Endodermal cell (in vitro differentiated cells): ENCODE results near the gene RAB11B. TPM values are rescaled to one million over a fixed set of nuclear protein-coding genes. Genes with fewer than 3 reads are reported as not detected.

Experiments used
- DNase-seq: peaks from one replicate; pipeline ENCODE4 v3.0.0-alpha.2; 2017
- H3K27ac ChIP-seq: 2 replicates; pipeline ENCODE4 v1.5.1; 2013; ENCODE audit warnings: mild to moderate bottlenecking, low read depth, low read length, moderate library complexity
- H3K27me3 ChIP-seq: 2 replicates; pipeline ENCODE4 v1.6.1; 2013; ENCODE audit warnings: mild to moderate bottlenecking, low read length, moderate library complexity; ENCODE audit not compliant: insufficient read depth, control insufficient read depth, poor library complexity, severe bottlenecking
- H3K36me3 ChIP-seq: 2 replicates; pipeline ENCODE4 v1.7.0; 2013; ENCODE audit warnings: mild to moderate bottlenecking, low read length, moderate library complexity; ENCODE audit not compliant: control insufficient read depth, insufficient read depth
- H3K4me1 ChIP-seq: one replicate; pipeline ENCODE4 v1.7.0; 2013; ENCODE audit warnings: low read length; ENCODE audit not compliant: control insufficient read depth, insufficient read depth
- H3K4me3 ChIP-seq: 2 replicates; pipeline ENCODE4 v1.5.1; 2013; ENCODE audit warnings: mild to moderate bottlenecking, low read length, moderate library complexity
- H3K9ac ChIP-seq: 2 replicates; pipeline ENCODE4 v1.6.1; 2013; ENCODE audit warnings: mild to moderate bottlenecking, low read length, moderate library complexity; ENCODE audit not compliant: poor library complexity, severe bottlenecking; ENCODE audit errors: extremely low read depth
- H3K9me3 ChIP-seq: 2 replicates; pipeline ENCODE4 v1.6.1; 2013; ENCODE audit warnings: mild to moderate bottlenecking, low read length, moderate library complexity; ENCODE audit not compliant: control insufficient read depth
- H3K27ac Mint-ChIP-seq: 2 replicates; pipeline ENCODE4 v1.8.0; 2020; ENCODE audit warnings: mixed read lengths
- H3K27me3 Mint-ChIP-seq: 2 replicates; pipeline ENCODE4 v1.8.0; 2021; ENCODE audit warnings: mild to moderate bottlenecking, mixed read lengths; ENCODE audit not compliant: insufficient read depth
- H3K36me3 Mint-ChIP-seq: 2 replicates; pipeline ENCODE4 v1.8.0; 2020; ENCODE audit warnings: low read depth, mixed read lengths
- H3K4me1 Mint-ChIP-seq: 2 replicates; pipeline ENCODE4 v1.8.0; 2020; ENCODE audit warnings: mixed read lengths
- H3K4me3 Mint-ChIP-seq: 2 replicates; pipeline ENCODE4 v1.8.0; 2020; ENCODE audit warnings: mild to moderate bottlenecking, moderate library complexity, mixed read lengths
- H3K9me3 Mint-ChIP-seq: 2 replicates; pipeline ENCODE4 v1.8.0; 2020; ENCODE audit warnings: mild to moderate bottlenecking, mixed read lengths
- WGBS, 2 experiments: methylation state at CpG; one replicate each; pipeline versions ENCODE4 v1.1.5 to v1.1.7; 2013; ENCODE audit warnings: missing lambda C conversion rate in 2 of 2, mixed read lengths in 1 of 2; ENCODE audit not compliant: insufficient coverage in 1 of 2, insufficient read length in 1 of 2; 5-methylcytosine and 5-hydroxymethylcytosine counted together
- total RNA-seq, 2 donors: library from RNA; stranded (reverse); fragmentation: NEBNext Ultra II Directional in 1 of 2; extraction: Animal tissue kit (Norgen Biotek cat#: 25700) in 1 of 2; gene quantifications; 2 replicates in 1 of 2; 3 replicates in 1 of 2; pipeline ENCODE4 v1.2.1, GENCODE V29; 2021
- TF ChIP-seq, protein P1 (sequence below): fragments of 200-600 bp; sonication (generic); conservative IDR thresholded peaks from 2 replicates; pipeline ENCODE4 v1.5.0; 2021; ENCODE audit warnings: antibody characterized with exemption, mild to moderate bottlenecking

RAB11B gene
- total RNA-seq, 2 donors from 2014 or later = 137 to 146 TPM

GRCh38 chr19:8397746-8398310, 7.7 kb downstream of the RAB11B start:
- Histone ChIP-seq H3K27me3 (no peaks in the 10 kb centered on the region), H3K4me1 (no peaks in the 10 kb centered on the region), H3K36me3 (peaks cover 20% of the 10 kb centered on the region), H3K27ac (no peak overlapping the region), H3K4me3 (no peak overlapping the region), H3K9me3 (no peaks in the 10 kb centered on the region), H3K9ac (no peak overlapping the region)
- TF ChIP-seq, protein P1, sequence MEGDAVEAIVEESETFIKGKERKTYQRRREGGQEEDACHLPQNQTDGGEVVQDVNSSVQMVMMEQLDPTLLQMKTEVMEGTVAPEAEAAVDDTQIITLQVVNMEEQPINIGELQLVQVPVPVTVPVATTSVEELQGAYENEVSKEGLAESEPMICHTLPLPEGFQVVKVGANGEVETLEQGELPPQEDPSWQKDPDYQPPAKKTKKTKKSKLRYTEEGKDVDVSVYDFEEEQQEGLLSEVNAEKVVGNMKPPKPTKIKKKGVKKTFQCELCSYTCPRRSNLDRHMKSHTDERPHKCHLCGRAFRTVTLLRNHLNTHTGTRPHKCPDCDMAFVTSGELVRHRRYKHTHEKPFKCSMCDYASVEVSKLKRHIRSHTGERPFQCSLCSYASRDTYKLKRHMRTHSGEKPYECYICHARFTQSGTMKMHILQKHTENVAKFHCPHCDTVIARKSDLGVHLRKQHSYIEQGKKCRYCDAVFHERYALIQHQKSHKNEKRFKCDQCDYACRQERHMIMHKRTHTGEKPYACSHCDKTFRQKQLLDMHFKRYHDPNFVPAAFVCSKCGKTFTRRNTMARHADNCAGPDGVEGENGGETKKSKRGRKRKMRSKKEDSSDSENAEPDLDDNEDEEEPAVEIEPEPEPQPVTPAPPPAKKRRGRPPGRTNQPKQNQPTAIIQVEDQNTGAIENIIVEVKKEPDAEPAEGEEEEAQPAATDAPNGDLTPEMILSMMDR = no peak
- no peak for DNase-seq
- H3K4me3 Mint-ChIP-seq = no peak overlapping the region
- H3K27me3 Mint-ChIP-seq = no peaks in the 10 kb centered on the region
- whole genome bisulfite sequencing, 2 experiments = 94 to 98% methylated on average over 5 to 10 of the region's 10 CpGs
- peaks cover 8% of the 10 kb centered on the region for H3K4me1 Mint-ChIP-seq
- H3K9me3 Mint-ChIP-seq = no peaks in the 10 kb centered on the region
- peaks cover 48% of the 10 kb centered on the region for H3K36me3 Mint-ChIP-seq
- no peak overlapping the region for H3K27ac Mint-ChIP-seq

- H3K4me3 Mint-ChIP-seq = no peak overlapping the region
- H3K4me1 Mint-ChIP-seq = peaks cover 8% of the 10 kb centered on the region
- peaks cover 53% of the 10 kb centered on the region for H3K36me3 Mint-ChIP-seq
- no peak overlapping the region for H3K9ac ChIP-seq
- no peak for DNase-seq
- no peak overlapping the region for H3K4me3 ChIP-seq
- no peaks in the 10 kb centered on the region for H3K9me3 Mint-ChIP-seq
- 89 to 96% methylated on average over 6 to 9 of the region's 9 CpGs for WGBS, 2 experiments
- no peaks in the 10 kb centered on the region for H3K27me3 ChIP-seq
- H3K27ac Mint-ChIP-seq = no peak overlapping the region
- H3K36me3 ChIP-seq = peaks cover 22% of the 10 kb centered on the region
- H3K4me1 ChIP-seq = no peaks in the 10 kb centered on the region
- no peaks in the 10 kb centered on the region for H3K27me3 Mint-ChIP-seq
- H3K27ac ChIP-seq = no peak overlapping the region
- H3K9me3 ChIP-seq = no peaks in the 10 kb centered on the region
- TF ChIP-seq, protein P1 = no peak
Observed at GRCh38 chr19:8398311-8398771, 8.2 kb downstream of the RAB11B start.

DNA sequence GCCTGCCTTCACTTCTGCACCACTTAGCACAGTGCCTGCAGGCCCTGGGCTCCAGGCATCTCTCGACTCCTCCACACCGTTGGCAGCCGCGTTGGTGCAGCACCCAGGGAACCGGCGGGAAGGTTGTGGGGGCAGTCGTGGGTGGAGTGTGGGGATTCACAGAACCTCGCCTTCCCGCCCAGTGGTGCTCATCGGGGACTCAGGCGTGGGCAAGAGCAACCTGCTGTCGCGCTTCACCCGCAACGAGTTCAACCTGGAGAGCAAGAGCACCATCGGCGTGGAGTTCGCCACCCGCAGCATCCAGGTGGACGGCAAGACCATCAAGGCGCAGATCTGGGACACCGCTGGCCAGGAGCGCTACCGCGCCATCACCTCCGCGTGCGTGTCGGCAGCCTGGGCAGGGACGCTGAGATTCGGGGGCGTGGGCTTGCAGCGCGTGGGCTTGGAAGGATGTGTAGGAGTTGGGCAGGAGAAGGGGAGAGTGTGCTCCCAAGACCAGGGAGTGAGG, 9.6 kb downstream of the RAB11B start:
- TF ChIP-seq, protein P1 = no peak
- Histone ChIP-seq H3K4me3 (no peak overlapping the region), H3K4me1 (no peaks in the 10 kb centered on the region), H3K9ac (no peak overlapping the region), H3K36me3 (peaks cover 27% of the 10 kb centered on the region), H3K27ac (no peak overlapping the region), H3K27me3 (no peaks in the 10 kb centered on the region), H3K9me3 (no peaks in the 10 kb centered on the region)
- no peak for DNase-seq
- H3K27ac Mint-ChIP-seq = no peak overlapping the region
- H3K36me3 Mint-ChIP-seq = peaks cover 58% of the 10 kb centered on the region
- no peak overlapping the region for H3K4me3 Mint-ChIP-seq
- no peaks in the 10 kb centered on the region for H3K27me3 Mint-ChIP-seq
- peaks cover 8% of the 10 kb centered on the region for H3K4me1 Mint-ChIP-seq
- 94 to 97% methylated on average over 18 to 34 of the region's 34 CpGs for WGBS, 2 experiments
- no peaks in the 10 kb centered on the region for H3K9me3 Mint-ChIP-seq
